MM.1S (cell line): Measurements from ENCODE around the gene MICU1.

Source experiments
- EZH2 ChIP-seq: fragments of 300-600 bp; sonication (generic); optimal IDR thresholded peaks from 2 replicates; pipeline ENCODE3; 2017; ENCODE audit warnings: low read depth, mild to moderate bottlenecking, antibody characterized with exemption, low read length, mixed read lengths
- TF ChIP-seq, protein P1 (sequence below): fragments of 300-600 bp; sonication (generic); IDR thresholded peaks from 2 replicates; pipeline ENCODE4 v1.5.1; 2016; ENCODE audit warnings: antibody characterized with exemption, low read length, mixed read lengths

DNA sequence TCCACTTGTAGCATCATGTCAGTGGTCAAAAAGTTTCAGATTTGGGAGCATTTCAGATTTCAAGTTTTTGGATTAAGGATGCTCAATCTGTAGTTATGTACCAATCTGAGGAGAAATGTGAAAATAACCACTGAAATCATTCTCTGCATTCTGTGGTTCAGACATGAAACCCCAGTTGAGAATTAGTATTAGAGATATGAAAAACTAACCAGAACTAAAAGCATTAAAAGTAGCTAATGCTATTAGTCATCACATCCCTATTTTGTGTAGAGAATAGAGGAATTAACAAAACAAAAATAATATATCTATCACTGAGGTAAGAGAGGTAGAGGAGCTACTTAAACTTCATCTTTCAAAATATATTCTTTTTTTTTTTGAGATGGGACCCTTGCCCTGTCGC, 28.0 kb downstream of the MICU1 start:
- TF ChIP-seq, protein P1, sequence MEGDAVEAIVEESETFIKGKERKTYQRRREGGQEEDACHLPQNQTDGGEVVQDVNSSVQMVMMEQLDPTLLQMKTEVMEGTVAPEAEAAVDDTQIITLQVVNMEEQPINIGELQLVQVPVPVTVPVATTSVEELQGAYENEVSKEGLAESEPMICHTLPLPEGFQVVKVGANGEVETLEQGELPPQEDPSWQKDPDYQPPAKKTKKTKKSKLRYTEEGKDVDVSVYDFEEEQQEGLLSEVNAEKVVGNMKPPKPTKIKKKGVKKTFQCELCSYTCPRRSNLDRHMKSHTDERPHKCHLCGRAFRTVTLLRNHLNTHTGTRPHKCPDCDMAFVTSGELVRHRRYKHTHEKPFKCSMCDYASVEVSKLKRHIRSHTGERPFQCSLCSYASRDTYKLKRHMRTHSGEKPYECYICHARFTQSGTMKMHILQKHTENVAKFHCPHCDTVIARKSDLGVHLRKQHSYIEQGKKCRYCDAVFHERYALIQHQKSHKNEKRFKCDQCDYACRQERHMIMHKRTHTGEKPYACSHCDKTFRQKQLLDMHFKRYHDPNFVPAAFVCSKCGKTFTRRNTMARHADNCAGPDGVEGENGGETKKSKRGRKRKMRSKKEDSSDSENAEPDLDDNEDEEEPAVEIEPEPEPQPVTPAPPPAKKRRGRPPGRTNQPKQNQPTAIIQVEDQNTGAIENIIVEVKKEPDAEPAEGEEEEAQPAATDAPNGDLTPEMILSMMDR, result no peak
- no peak for TF ChIP-seq EZH2
